Omental fat pad (tissue), 4 donors: ENCODE measurements around the gene FTHL17. TPM values are rescaled to one million over a fixed set of nuclear protein-coding genes. Genes with fewer than 3 reads are reported as not detected.

Experiments used
- ATAC-seq: fragments of 150-250 bp; one replicate; pipeline ENCODE4 v1.9.1; 2016; ENCODE audit warnings: mild to moderate bottlenecking, moderate library complexity; ENCODE audit not compliant: low FRiP score
- DNase-seq: peaks from one replicate; pipeline ENCODE4 v3.0.0-alpha.2; 2019; ENCODE audit warnings: low spot score
- total RNA-seq, 4 donors: library from RNA; depleted of rRNA; stranded (reverse); fragments of >200 nt; gene quantifications; one replicate each; pipeline ENCODE4 v1.1.0, GENCODE V29; 2016
- TF ChIP-seq, protein P1 (sequence below), 3 donors: fragments of 450-650 bp; IDR thresholded peaks; one replicate each; pipeline ENCODE4 v1.5.1; 2016 to 2017; ENCODE audit warnings: antibody characterized with exemption in 3 of 3, mild to moderate bottlenecking in 3 of 3, moderate library complexity in 2 of 3

Gene FTHL17
- total RNA-seq, 4 donors from 2014 or later = not detected

- TF ChIP-seq, protein P1, sequence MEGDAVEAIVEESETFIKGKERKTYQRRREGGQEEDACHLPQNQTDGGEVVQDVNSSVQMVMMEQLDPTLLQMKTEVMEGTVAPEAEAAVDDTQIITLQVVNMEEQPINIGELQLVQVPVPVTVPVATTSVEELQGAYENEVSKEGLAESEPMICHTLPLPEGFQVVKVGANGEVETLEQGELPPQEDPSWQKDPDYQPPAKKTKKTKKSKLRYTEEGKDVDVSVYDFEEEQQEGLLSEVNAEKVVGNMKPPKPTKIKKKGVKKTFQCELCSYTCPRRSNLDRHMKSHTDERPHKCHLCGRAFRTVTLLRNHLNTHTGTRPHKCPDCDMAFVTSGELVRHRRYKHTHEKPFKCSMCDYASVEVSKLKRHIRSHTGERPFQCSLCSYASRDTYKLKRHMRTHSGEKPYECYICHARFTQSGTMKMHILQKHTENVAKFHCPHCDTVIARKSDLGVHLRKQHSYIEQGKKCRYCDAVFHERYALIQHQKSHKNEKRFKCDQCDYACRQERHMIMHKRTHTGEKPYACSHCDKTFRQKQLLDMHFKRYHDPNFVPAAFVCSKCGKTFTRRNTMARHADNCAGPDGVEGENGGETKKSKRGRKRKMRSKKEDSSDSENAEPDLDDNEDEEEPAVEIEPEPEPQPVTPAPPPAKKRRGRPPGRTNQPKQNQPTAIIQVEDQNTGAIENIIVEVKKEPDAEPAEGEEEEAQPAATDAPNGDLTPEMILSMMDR (IDR thresholded peaks at IDR 0.05) = no peak
- DNase-seq (no peak), ATAC-seq (no peak)
These were observed 18.2 kb downstream of the FTHL17 start for GRCh38 chrX:31053621-31054020.

DNA sequence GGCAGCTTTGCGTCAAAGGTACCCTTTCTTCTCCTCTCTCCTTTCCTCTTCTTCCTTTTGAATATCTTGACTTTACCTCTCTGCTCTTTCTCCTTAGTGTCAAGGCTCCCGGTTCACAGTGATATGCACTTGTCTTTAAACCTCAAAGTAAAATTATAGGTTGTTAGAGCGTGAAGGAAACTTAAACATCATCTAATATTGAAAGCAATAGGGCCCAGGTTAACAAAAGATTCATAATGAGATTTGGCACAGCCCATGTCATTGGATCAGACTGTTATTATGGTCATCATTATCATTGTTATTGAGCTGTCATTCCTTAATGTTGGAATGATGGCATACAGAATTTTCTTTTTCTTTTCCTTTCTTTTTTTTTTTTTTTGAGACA, 32.5 kb downstream of the FTHL17 start:
- ATAC-seq (no peak), DNase-seq (no peak)
- TF ChIP-seq, protein P1 (IDR thresholded peaks at IDR 0.05) = no peak

- ATAC-seq = no peak
These were observed 33.1 kb downstream of the FTHL17 start for GRCh38 chrX:31038575-31039326.

GRCh38 chrX:31036895-31037294, 34.9 kb downstream of the FTHL17 start:
- DNase-seq (peak; percentile 23), ATAC-seq (no peak)
- TF ChIP-seq, protein P1 (IDR thresholded peaks at IDR 0.05) = no peak

More at GRCh38 chrX:31038575-31039326, 33.1 kb downstream of the FTHL17 start:
- DNase-seq = no peak
- TF ChIP-seq, protein P1 (IDR thresholded peaks at IDR 0.05) = no peak

DNA sequence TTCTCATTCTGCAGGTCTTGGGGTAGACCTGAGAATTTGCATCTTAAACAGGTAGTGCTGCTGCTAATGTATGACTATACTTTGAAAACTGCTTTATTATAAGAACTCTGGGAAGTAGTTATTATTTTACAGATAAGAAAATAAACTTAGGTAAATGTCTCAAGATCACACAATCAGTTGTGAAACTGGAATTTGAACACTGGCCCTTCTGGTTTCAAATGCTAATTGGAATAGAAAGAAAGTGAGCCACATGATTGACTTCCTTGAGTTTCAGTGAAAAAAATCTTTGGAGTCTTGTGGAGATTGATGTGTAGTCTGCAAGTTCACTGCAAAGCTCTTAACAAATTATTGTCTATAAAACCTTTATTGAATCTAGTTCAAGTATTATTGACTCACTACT, 44.5 kb downstream of the FTHL17 start:
- DNase-seq = no peak
- no peak for ATAC-seq
- TF ChIP-seq, protein P1 (IDR thresholded peaks at IDR 0.05) = no peak

DNA sequence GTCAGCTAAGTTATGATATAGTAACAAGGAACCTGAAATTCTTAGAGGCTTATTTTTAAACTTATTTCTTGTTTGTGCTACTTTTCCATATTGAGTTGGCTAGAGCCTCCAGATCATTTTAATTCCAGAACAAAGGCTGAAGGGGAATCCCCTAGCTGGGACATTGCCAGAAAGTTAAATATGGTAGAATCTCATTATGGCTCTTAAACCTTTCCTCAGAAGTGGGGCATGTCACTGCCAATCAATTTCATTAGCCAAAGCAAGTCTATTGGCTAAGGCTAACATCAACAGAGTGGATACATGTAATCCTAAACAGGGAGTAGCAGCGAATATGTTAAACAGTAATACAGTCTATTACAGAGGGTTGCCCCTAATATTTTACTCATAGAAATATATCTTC, 47.0 kb downstream of the FTHL17 start:
- TF ChIP-seq, protein P1 (IDR thresholded peaks at IDR 0.05) = no peak
- ATAC-seq (no peak), DNase-seq (no peak)

DNA sequence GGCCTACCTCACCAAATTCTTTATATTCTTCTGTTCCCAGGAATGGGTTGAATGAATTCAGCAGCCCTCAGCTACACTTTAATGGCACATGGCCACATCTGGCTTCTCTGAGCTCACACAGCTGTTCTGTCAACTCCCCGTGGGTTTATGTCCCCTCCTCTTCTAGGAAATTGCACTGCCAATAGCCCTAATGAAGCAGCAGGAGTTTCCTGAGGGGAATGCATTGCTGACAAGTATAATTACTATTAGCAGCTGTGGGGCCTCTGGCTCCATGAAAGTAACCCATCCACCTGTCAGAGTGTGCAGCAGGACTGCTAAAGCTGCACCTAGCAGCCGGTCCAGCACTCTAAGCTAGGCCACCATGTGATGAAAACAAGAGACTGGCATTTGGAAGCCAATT, 50.3 kb downstream of the FTHL17 start:
- TF ChIP-seq, protein P1 (IDR thresholded peaks at IDR 0.05) = no peak

More for the DNA sequence above, 50.3 kb downstream of the FTHL17 start:
- no peak for DNase-seq
- no peak for ATAC-seq
